Fibroblast of skin of scalp (primary cell): ENCODE measurements around the gene NT5E.

ENCODE experiments used
- DNase-seq: peaks from one replicate; pipeline ENCODE4 v3.0.0-alpha.2; 2013

Gene NT5E

DNA sequence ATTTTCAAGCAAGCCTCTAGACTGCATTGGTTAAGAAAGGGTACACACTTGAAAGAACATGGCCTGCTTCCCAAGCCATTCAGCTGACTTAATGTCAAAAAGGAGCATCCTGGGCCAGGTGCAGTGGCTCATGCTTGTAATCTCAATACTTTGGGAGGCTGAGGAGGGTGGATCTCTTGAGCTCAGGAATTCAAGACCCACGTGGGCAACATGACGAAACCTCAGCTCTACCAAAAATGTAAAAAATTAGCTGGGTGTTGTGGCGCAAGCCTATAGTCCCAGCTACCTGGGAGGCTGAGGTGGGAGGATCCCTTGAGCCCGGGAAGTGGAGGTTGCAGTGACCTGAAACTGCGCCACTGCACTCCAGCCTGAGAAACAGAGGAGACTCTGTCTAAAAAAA, 26.9 kb upstream of the NT5E start:
- DNase-seq = no peak

DNA sequence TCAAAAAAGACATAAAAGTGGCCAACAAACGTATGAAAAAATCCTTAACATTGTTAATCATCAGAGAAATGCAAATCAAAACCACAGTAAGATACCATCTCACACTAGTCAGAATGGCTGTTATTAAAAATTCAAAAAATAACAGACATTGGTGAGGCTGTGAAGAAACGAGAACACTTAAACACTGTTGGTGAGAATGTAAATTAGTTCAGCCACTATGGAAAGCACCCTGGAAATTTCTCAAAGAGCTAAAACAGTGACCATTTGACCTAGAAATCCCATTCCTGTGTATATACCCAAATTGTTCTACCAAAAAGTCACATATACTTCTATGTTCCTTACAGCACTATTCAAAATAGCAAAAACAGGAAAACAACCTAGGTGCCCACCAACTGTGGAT, 24.9 kb upstream of the NT5E start:
- no peak for DNase-seq

- DNase-seq = no peak
Observed at GRCh38 chr6:85425997-85426396, 23.9 kb upstream of the NT5E start.

GRCh38 chr6:85428486-85428885, 21.4 kb upstream of the NT5E start:
- no peak for DNase-seq

GRCh38 chr6:85429346-85429745, 20.5 kb upstream of the NT5E start:
- peak; percentile 51 for DNase-seq

DNA sequence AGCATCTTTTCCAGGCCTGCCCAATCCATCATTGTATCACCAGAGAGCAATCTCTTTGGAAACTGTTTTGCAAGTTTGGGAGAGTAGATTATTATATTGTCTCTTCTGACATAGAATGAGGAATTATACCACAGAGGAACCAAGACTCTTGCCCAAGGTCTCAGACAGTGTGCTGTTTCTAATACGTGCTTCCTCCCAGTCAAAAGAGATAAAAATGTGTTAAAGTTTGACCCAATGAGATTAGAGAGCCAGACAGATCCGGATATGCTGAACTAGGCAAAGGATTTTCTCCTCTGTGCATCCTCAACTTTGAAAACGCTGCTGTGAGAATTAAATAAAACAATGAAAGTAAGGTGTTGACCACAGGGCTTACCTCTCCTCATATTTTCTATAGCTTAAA, 18.6 kb upstream of the NT5E start:
- no peak for DNase-seq

GRCh38 chr6:85432554-85432953, 17.3 kb upstream of the NT5E start:
- DNase-seq = peak; percentile 43

DNA sequence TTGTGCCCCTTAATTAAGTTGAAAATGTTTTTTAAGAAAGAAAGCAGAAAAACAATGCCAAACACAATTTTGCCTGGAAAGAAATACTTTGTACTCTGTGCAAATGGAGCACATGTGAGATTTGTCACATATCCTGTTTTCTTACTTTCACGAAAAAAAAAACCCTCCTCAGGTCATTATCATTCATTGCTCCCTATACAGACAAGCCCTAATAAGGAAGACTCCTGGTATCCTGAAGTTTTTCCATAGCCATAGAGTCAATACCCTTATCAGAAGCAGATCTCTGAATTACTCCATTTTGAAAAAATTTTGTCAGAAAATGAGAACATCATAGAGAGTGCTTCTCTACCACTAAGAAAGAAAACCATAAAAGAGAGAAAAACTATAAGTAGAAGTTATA, 14.0 kb upstream of the NT5E start:
- no peak for DNase-seq

DNA sequence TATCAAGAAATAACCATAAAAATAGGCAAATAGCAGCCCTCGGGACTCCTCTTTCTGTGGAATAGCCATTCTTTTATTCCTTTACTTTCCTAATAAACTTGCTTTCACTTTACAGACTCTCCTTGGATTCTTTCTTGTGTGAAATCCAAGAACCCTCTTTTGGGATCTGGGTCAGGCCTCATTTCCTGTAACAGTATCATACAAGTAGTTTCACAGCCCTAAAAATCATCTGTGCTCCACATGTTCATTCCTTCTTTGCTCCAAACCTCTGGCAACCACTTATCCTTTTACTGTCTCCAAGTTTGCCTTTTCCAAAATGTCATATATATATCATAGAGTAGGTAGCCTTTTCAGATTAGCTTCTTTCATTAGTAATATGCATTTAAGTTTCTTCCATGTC, 13.5 kb upstream of the NT5E start:
- peak; percentile 52 for DNase-seq

- no peak for DNase-seq
Observed at GRCh38 chr6:85436939-85437495, 12.9 kb upstream of the NT5E start.

- DNase-seq = no peak
Observed at GRCh38 chr6:85443349-85444117, 6.3 kb upstream of the NT5E start.

DNA sequence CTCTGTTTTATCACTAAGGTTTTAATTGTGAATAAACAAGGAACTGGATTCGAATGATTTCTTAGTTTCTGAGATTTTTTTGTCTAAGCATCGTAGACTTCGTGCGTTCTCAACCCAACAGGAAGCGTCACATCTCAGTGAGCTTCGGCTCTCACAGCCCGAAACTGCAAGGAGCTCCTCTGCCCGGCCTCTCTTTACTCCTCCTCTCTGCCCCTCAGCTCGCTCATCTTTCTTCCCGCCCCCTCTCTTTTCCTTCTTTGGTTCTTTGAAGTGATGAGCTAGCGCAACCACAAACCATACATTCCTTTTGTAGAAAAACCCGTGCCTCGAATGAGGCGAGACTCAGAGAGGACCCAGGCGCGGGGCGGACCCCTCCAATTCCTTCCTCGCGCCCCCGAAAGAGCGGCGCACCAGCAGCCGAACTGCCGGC, 480 bp upstream of the NT5E start:
- peak; percentile 88 for DNase-seq

DNA sequence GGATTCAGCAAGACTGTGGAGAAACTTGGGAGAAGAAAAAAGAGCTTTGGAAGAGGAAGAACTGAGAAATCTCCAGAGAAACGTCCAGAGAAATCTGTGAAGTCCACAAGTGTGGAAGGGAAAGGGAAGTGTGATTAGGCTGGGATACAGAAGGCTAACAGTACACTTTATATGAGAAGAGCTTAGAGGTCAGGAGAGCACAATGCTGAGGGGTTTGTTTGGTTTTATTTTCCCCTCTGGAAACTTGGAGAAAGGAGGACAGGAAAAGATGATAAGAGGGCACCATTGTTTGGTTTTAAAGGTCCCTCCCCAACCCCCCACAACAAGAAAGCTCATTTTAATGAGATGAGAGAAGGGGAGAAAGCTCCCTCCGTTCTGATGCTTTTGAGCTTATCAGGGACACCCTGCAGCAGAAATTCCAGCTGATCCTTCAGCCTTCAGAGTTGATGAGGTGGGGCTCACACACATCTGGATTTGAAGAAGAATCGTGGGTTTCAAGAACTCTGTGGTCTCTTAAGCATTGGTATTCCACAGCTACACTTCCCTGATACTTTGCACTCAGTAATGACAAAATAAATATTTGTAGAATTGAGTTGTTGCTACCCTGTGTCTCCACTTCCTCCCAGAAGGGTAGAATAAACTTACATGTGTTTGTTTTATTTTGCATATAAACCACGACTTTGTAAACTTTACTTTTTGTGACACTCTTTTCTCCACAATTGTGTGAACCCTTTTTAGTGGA, 1.9 kb downstream of the NT5E start:
- DNase-seq = no peak

DNA sequence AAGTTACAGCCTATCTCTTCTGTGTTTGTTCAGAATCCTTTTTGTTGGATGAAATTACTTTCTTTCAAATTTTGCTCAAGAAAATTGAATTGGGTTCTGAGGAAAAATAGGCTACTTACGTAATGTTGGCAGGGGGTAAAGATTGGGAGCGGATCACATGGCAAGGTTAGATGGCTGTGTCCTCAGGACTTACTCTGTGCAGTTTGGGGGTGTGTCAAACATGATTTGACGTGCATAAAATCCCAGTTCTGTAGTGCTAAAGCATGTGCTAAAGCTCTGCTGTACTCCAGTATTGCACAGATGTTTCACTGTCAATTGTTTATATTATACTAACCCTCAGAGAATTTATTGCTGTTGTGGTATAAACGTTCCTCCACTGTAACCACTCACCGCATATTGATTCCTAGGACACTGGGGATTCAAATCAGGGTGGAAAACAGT, 2.6 kb downstream of the NT5E start:
- peak; percentile 64 for DNase-seq

- DNase-seq = no peak
Observed at GRCh38 chr6:85453052-85453451, 3.2 kb downstream of the NT5E start.

DNA sequence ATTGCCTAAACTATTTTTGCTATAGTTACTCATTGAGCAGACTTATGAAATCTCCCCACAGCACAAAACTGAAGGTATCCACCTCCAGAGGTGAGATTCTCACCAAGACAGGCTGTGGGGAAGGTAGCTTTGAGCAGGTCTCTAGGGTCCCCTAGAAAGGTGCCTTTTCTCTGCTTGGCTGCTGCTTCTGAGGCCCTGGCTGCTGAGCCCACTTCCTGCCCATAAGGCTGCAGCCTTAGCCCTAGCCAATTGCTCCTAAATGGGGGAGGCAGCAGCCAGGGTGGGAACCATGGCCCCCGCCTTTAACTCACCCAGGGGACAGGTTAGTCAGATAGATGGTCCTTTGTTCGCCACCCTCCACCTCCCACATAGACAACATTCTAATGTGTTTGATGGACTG, 3.6 kb downstream of the NT5E start:
- no peak for DNase-seq

GRCh38 chr6:85455471-85456026, 5.7 kb downstream of the NT5E start:
- DNase-seq = no peak

DNA sequence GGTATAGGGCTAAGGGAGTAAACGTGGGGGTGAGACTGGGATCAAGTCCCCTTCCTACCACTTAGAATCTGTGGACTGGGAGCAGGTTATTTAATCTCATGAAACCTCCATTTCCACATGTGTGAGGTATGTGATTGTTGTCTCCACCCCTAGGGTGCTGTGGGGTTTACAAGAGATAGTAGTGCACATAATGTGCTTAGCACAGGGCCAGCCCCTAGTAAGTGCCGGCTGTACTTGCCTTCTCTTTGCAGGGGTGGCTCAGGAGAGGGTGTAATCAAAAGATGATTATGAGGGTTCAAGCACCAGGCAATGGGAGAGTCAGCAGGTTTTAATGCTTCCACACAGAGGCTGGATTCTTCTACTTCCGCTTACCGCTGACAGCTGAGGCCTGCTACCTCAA, 6.9 kb downstream of the NT5E start:
- no peak for DNase-seq

- no peak for DNase-seq
Observed at GRCh38 chr6:85458184-85458583, 8.3 kb downstream of the NT5E start.

DNA sequence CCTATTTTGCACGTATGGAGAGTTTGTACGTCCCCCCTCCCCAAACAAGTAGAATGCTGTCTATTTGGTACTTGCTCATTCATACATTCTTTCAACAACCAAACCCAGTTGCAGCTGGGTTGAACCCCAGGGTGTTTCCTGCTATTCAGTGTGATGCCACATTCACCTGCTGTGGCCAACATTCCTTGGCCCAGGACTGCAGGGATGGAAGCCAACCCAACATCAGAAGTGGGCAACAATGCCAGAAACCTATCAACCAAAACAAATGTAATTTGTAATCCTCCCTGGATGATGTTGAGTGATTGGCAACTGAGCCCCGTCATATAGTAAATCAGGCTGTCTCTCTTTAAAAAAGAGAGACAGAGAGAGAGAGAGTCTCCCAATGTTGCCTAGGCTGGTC, 8.9 kb downstream of the NT5E start:
- DNase-seq = no peak

DNA sequence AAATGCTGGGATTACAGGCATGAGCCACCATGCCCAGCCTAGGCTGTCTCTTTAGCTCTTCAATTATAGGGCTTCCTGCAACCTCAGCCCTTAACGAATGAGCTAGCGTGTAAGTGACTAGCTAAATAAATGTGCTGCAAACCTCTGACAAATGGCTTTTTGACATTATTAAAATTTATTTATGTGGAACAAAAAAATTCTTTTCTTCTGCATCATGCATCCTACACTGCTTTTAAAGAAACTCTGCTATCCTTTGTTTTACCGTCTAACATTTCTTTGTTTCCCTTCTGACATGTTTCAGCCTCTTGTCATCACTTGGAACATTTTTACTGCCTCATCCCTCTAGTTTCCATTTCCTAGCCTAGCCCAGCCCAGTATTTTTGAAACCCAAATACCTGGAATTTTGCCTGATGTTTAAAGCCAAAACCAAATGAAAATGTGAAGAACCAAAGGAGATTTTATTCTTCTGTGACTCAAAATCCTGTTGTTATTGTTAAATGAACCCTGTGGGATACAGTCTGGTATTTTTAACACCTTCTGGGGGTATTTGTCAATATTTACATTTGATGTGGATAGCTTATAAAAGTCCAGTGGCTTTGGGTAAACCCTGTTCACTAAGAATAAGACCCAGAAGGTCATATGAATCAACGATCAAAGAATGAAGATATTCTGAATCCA, 9.5 kb downstream of the NT5E start:
- DNase-seq = peak; percentile 89

- no peak for DNase-seq
Observed at GRCh38 chr6:85460154-85460920, 10.5 kb downstream of the NT5E start.
